ENCODE measurements around the gene SLC27A5. TPM values are rescaled to one million over a fixed set of nuclear protein-coding genes. Genes with fewer than 3 reads are reported as not detected.

Gene SLC27A5
- total and polyA plus RNA-seq, 9 of the 15 experiments (the other 6 are each of a cell fraction or from before 2014, with no cell fraction given) = 42.2 to 318 (median 64.7) TPM

GRCh38 chr19:58499021-58499927, 12.5 kb downstream of the SLC27A5 start (continued):
- peak; percentile 61; the same call in 1 of the 2 replicates for TF ChIP-seq KLF13 (tag; IDR thresholded peaks at IDR 0.05; ENCODE audit: borderline replicate concordance, low read depth)
- peak; percentile 95 for TF ChIP-seq THAP7 (CRISPR knock-in tag; IDR thresholded peaks at IDR 0.05)
- TF ChIP-seq FOXM1 (IDR thresholded peaks at IDR 0.05; ENCODE audit: low read depth) = no peak
- no peak; the same call in 1 of the 2 replicates for TF ChIP-seq FOXM1 (CRISPR knock-in tag; IDR thresholded peaks at IDR 0.05; ENCODE audit: low read depth)
- no peak for TF ChIP-seq SMARCA4 (IDR thresholded peaks at IDR 0.05)
- TF ChIP-seq GTF2E2 (tag; IDR thresholded peaks at IDR 0.05) = no peak
- TF ChIP-seq ZNF134 (CRISPR knock-in tag; conservative IDR thresholded peaks at IDR 0.05) = no peak
- no peak for TF ChIP-seq CEBPB (tag; IDR thresholded peaks at IDR 0.05)
- TF ChIP-seq NFIX (CRISPR knock-in tag; IDR thresholded peaks at IDR 0.05; ENCODE audit: low read depth) = no peak
- peak; percentile 96 for TF ChIP-seq KAT7 (CRISPR knock-in tag; IDR thresholded peaks at IDR 0.05; ENCODE audit: borderline replicate concordance)
- TF ChIP-seq SETDB1 (IDR thresholded peaks at IDR 0.05; ENCODE audit: low read length) = no peak
- TF ChIP-seq ESRRB (CRISPR knock-in tag; IDR thresholded peaks at IDR 0.05; ENCODE audit: borderline replicate concordance) = 0 out of 2 replicates have a peak, but pooled peaks have one; percentile 11
- TF ChIP-seq ZBTB8A (IDR thresholded peaks at IDR 0.05; ENCODE audit: partially characterized antibody) = no peak
- no peak for TF ChIP-seq NFXL1 (CRISPR knock-in tag; IDR thresholded peaks at IDR 0.05)
- TF ChIP-seq SIX5 (IDR thresholded peaks at IDR 0.05; ENCODE audit: borderline replicate concordance in 1 of 2, insufficient read depth in 1 of 2, low read depth in 1 of 2, low read length in 2 of 2) = peak; percentile 47 to 60; a peak in 3 of 4 replicates
- TF ChIP-seq PCBP2 (IDR thresholded peaks at IDR 0.05; ENCODE audit: low read depth, low read length, poor library complexity, severe bottlenecking) = no peak
- peak; percentile 26; the same call in 1 of the 2 replicates for TF ChIP-seq HDGF (IDR thresholded peaks at IDR 0.05)
- peak; percentile 60; the same call in 1 of the 2 replicates for TF ChIP-seq FOXP1 (CRISPR knock-in tag; IDR thresholded peaks at IDR 0.05)
- TF ChIP-seq AFF4 (CRISPR knock-in tag; IDR thresholded peaks at IDR 0.05) = peak; percentile 92
- TF ChIP-seq BACH1 (tag; IDR thresholded peaks at IDR 0.05) = no peak
- no peak for TF ChIP-seq RAD51 (IDR thresholded peaks at IDR 0.05; ENCODE audit: borderline replicate concordance, low read depth)
- TF ChIP-seq ZNF444 (CRISPR knock-in tag; IDR thresholded peaks at IDR 0.05) = no peak
- no peak for TF ChIP-seq CHCHD3 (CRISPR knock-in tag; IDR thresholded peaks at IDR 0.05)
- TF ChIP-seq FOXA3 (CRISPR knock-in tag; conservative IDR thresholded peaks at IDR 0.05 in 1 of 2, IDR thresholded peaks at IDR 0.05 in 1 of 2) = no peak

Data from K562 (cell line).